HCT116 (cell line): Measurements from ENCODE around the gene DCUN1D1. TPM values are rescaled to one million over a fixed set of nuclear protein-coding genes. Genes with fewer than 3 reads are reported as not detected.
A peak's percentile ranks its signal among the peaks of the same experiment; 100 is the strongest.

Experiments used
- ATAC-seq: fragments of 200-7000 bp; cut with Tn5 transposase; 2 replicates; pipeline ENCODE4 v1.9.1; 2020; ENCODE audit warnings: mild to moderate bottlenecking, moderate library complexity
- BruUV-seq: library from RNA; stranded (reverse); fragments of 400-500 nt; replicated peaks from 2 replicates; lab custom pipeline; 2021; lab: Mats Ljungman, UMichigan
- CTCF ChIA-PET: fragments of 300-600 bp; sonication (Branson Sonifier 250); formaldehyde crosslinking; loops from one replicate; lab custom pipeline; 2021; ENCODE audit warnings: antibody characterized with exemption; lab: Charles Lee
- POLR2A ChIA-PET: fragments of 300-600, 350-600 bp; sonication (Branson Sonifier 250); formaldehyde crosslinking; loops from one replicate; lab custom pipeline; 2021; ENCODE audit warnings: antibody characterized with exemption; lab: Charles Lee
- RAD21 ChIA-PET, 2 experiments: fragments of 300-600 bp; sonication (Branson Sonifier 250); formaldehyde crosslinking; loops; one replicate each; lab custom pipeline; 2023; ENCODE audit warnings: low total read pairs in 2 of 2; ENCODE audit not compliant: uncharacterized antibody in 2 of 2, unreplicated experiment in 2 of 2, low non-redundant PET in 1 of 2; lab: Charles Lee
- DNase-seq: peaks from one replicate; pipeline ENCODE4 v3.0.0-alpha.2; 2010; ENCODE audit warnings: low read depth, low spot score
- H2AFZ ChIP-seq: fragments of 200-600 bp; shearing (Covaris generic), sonication (generic); 2 replicates; pipeline ENCODE4 v1.6.1; 2017; ENCODE audit warnings: low read depth, mixed run types, mixed read lengths, antibody characterized with exemption, low read length; ENCODE audit not compliant: poor library complexity, severe bottlenecking
- H3K27ac ChIP-seq: 2 replicates; pipeline ENCODE4 v1.5.1; 2012; ENCODE audit warnings: low read depth, low read length
- H3K27me3 ChIP-seq: fragments of 200-600 bp; sonication (generic); 2 replicates; pipeline ENCODE4 v1.6.1; 2016; ENCODE audit warnings: mixed run types, low read length, mixed read lengths; ENCODE audit not compliant: insufficient read depth
- H3K36me3 ChIP-seq, 2 experiments: fragments of 200-500 bp in 1 of 2; fragments of 200-600 bp in 1 of 2; sonication (Bioruptor generic) in 1 of 2; sonication (generic) in 1 of 2; 2 replicates each; pipeline versions ENCODE4 v1.5.1 to v1.6.1; 2014 to 2016; ENCODE audit warnings: low read length in 2 of 2, inconsistent platforms in 1 of 2, mixed read lengths in 1 of 2, mixed run types in 1 of 2; ENCODE audit not compliant: insufficient read depth in 2 of 2, control insufficient read depth in 1 of 2
- H3K4me1 ChIP-seq, 2 experiments: fragments of 200-600 bp in 1 of 2; sonication (generic) in 1 of 2; 2 replicates each; pipeline versions ENCODE4 v1.5.1 to v1.6.1; 2012 to 2017; ENCODE audit warnings: low read length in 2 of 2, inconsistent platforms in 1 of 2, mild to moderate bottlenecking in 1 of 2, mixed read lengths in 1 of 2, mixed run types in 1 of 2, moderate library complexity in 1 of 2; ENCODE audit not compliant: insufficient read depth in 2 of 2, control insufficient read depth in 1 of 2
- H3K4me2 ChIP-seq: fragments of 200-600 bp; sonication (generic); 2 replicates; pipeline ENCODE4 v1.6.1; 2017; ENCODE audit warnings: mixed run types, low read length, mixed read lengths
- H3K4me3 ChIP-seq, 2 experiments: fragments of 200-600 bp in 1 of 2; sonication (generic) in 1 of 2; replicated peaks in 1 of 2; 2 replicates each; pipeline ENCODE4 v1.5.1; 2011 to 2016; ENCODE audit warnings: low read length in 2 of 2, control low read depth in 1 of 2, low read depth in 1 of 2, mild to moderate bottlenecking in 1 of 2, mixed read lengths in 1 of 2, mixed run types in 1 of 2
- H3K79me2 ChIP-seq: fragments of 200-600 bp; sonication (generic); 2 replicates; pipeline ENCODE4 v1.6.1; 2017; ENCODE audit warnings: mild to moderate bottlenecking, mixed run types, low read length, moderate library complexity, mixed read lengths; ENCODE audit not compliant: insufficient read depth
- H3K9ac ChIP-seq: fragments of 200-600 bp; sonication (generic); 2 replicates; pipeline ENCODE4 v1.6.1; 2016; ENCODE audit warnings: low read length, mixed read lengths
- H3K9me2 ChIP-seq: fragments of 200-600 bp; sonication (generic), shearing (Covaris generic); 2 replicates; pipeline ENCODE4 v1.6.1; 2017; ENCODE audit warnings: mixed run types, mild to moderate bottlenecking, moderate library complexity; ENCODE audit not compliant: insufficient read depth
- H3K9me3 ChIP-seq, 2 experiments: fragments of 200-500 bp in 1 of 2; fragments of 200-600 bp in 1 of 2; sonication (Bioruptor generic) in 1 of 2; sonication (generic) in 1 of 2; 2 replicates each; pipeline ENCODE4 v1.6.1; 2014 to 2017; ENCODE audit warnings: low read length in 2 of 2, mixed read lengths in 2 of 2, inconsistent platforms in 1 of 2, low read depth in 1 of 2, mild to moderate bottlenecking in 1 of 2, mixed run types in 1 of 2, moderate library complexity in 1 of 2; ENCODE audit not compliant: control insufficient read depth in 1 of 2, insufficient read depth in 1 of 2
- H4K20me1 ChIP-seq: fragments of 200-600 bp; sonication (generic), shearing (Covaris generic); 2 replicates; pipeline ENCODE4 v1.6.1; 2017; ENCODE audit warnings: mixed run types, mild to moderate bottlenecking, moderate library complexity; ENCODE audit not compliant: insufficient read depth
- ELF1 ChIP-seq: IDR thresholded peaks from 2 replicates; pipeline ENCODE4 v1.6.1; 2012; ENCODE audit warnings: low read depth, borderline replicate concordance
- JUND ChIP-seq: IDR thresholded peaks from 2 replicates; pipeline ENCODE4 v1.6.1; 2012
- POLR2A ChIP-seq: IDR thresholded peaks from 2 replicates; pipeline ENCODE4 v1.7.0; 2011; ENCODE audit warnings: borderline replicate concordance; ENCODE audit not compliant: insufficient read depth, insufficient read length; ENCODE audit errors: extremely low read depth
- RAD21 ChIP-seq: IDR thresholded peaks from 2 replicates; pipeline ENCODE4 v1.6.1; 2012; ENCODE audit warnings: low read depth, mild to moderate bottlenecking
- SIN3A ChIP-seq: IDR thresholded peaks from 2 replicates; pipeline ENCODE4 v1.6.1; 2012; ENCODE audit warnings: low read depth
- SP1 ChIP-seq: IDR thresholded peaks from 2 replicates; pipeline ENCODE4 v1.6.1; 2012; ENCODE audit warnings: low read depth
- SRF ChIP-seq: IDR thresholded peaks from 2 replicates; pipeline ENCODE4 v1.6.1; 2012; ENCODE audit warnings: low read depth
- TCF7L2 ChIP-seq: IDR thresholded peaks from 2 replicates; pipeline ENCODE4 v1.7.0; 2011; ENCODE audit warnings: borderline replicate concordance, inconsistent platforms; ENCODE audit not compliant: insufficient read depth, insufficient read length; ENCODE audit errors: extremely low read depth
- intact Hi-C: fragments of 100-400 bp; cut with micrococcal nuclease; formaldehyde crosslinking; loops from 2 replicates; pipeline ENCODE4 v1.10.0; 2022
- total RNA-seq: library from RNA; stranded (reverse); gene quantifications from one replicate; pipeline ENCODE4 v1.2.1, GENCODE V29; 2021; ENCODE audit not compliant: unreplicated experiment
- TF ChIP-seq, protein P1 (sequence below): IDR thresholded peaks from 2 replicates; pipeline ENCODE4 v1.6.1; 2012; ENCODE audit warnings: low read depth
- TF ChIP-seq, protein P2 (sequence below), 3 experiments: fragments of 200-600 bp in 1 of 3; sonication (generic) in 1 of 3; IDR thresholded peaks in 2 of 3; conservative IDR thresholded peaks in 1 of 3; 2 replicates each; pipeline ENCODE4 v1.5.1; 2012 to 2017; ENCODE audit warnings: low read depth in 2 of 3, low read length in 2 of 3, antibody characterized with exemption in 1 of 3, borderline replicate concordance in 1 of 3, control low read depth in 1 of 3, mild to moderate bottlenecking in 1 of 3, mixed read lengths in 1 of 3, mixed run types in 1 of 3, moderate library complexity in 1 of 3; ENCODE audit not compliant: insufficient read depth in 1 of 3

DCUN1D1 gene
- total RNA-seq, 1 experiment from 2014 or later, result 46.9 TPM

DNA sequence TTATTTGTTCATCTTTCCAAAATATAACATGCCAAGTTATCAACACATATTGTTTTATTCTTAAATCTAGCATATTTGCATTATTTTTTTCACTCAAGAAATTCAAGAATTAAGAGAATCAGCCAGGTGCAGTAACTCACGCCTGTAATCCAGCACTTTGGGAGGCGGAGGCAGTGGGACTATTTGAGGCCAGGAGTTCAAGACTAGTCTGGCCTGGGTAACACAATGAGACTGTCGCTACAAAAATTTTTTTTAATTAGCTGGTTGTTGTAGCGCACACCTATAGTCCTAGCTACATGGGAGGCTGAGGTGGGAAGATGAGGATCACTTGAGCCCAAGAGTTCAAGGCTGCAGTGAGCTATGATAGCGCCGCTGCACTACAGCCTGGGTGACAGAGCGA, 10.5 kb downstream of the DCUN1D1 start (continued):
- no peak for TF ChIP-seq SRF
- TF ChIP-seq TCF7L2, result no peak
- TF ChIP-seq POLR2A, result no peak
- TF ChIP-seq, protein P1, sequence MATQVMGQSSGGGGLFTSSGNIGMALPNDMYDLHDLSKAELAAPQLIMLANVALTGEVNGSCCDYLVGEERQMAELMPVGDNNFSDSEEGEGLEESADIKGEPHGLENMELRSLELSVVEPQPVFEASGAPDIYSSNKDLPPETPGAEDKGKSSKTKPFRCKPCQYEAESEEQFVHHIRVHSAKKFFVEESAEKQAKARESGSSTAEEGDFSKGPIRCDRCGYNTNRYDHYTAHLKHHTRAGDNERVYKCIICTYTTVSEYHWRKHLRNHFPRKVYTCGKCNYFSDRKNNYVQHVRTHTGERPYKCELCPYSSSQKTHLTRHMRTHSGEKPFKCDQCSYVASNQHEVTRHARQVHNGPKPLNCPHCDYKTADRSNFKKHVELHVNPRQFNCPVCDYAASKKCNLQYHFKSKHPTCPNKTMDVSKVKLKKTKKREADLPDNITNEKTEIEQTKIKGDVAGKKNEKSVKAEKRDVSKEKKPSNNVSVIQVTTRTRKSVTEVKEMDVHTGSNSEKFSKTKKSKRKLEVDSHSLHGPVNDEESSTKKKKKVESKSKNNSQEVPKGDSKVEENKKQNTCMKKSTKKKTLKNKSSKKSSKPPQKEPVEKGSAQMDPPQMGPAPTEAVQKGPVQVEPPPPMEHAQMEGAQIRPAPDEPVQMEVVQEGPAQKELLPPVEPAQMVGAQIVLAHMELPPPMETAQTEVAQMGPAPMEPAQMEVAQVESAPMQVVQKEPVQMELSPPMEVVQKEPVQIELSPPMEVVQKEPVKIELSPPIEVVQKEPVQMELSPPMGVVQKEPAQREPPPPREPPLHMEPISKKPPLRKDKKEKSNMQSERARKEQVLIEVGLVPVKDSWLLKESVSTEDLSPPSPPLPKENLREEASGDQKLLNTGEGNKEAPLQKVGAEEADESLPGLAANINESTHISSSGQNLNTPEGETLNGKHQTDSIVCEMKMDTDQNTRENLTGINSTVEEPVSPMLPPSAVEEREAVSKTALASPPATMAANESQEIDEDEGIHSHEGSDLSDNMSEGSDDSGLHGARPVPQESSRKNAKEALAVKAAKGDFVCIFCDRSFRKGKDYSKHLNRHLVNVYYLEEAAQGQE, result no peak
- no peak for TF ChIP-seq SIN3A

DNA sequence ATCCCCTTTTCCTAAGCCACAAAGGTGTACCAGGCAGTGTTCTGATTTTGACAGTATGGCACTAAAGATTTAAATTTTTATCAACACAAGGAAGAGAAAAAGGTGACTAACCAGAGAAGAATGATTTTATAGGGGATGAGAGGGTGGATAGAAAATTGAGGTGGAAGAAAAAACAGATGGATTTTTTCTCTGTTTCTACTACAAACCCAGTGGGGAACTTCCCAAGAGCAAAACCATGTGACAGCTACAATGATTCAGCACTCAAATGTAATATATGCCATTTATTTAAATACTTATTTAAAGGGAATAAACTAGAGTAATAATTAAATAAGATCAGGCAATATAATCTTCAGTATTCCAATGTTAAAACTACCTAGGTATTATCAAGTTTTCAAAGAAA, 11.1 kb downstream of the DCUN1D1 start:
- TF ChIP-seq RAD21 (no peak), ELF1 (no peak), JUND (no peak), SP1 (no peak)
- TF ChIP-seq, protein P2, sequence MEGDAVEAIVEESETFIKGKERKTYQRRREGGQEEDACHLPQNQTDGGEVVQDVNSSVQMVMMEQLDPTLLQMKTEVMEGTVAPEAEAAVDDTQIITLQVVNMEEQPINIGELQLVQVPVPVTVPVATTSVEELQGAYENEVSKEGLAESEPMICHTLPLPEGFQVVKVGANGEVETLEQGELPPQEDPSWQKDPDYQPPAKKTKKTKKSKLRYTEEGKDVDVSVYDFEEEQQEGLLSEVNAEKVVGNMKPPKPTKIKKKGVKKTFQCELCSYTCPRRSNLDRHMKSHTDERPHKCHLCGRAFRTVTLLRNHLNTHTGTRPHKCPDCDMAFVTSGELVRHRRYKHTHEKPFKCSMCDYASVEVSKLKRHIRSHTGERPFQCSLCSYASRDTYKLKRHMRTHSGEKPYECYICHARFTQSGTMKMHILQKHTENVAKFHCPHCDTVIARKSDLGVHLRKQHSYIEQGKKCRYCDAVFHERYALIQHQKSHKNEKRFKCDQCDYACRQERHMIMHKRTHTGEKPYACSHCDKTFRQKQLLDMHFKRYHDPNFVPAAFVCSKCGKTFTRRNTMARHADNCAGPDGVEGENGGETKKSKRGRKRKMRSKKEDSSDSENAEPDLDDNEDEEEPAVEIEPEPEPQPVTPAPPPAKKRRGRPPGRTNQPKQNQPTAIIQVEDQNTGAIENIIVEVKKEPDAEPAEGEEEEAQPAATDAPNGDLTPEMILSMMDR (IDR thresholded peaks at IDR 0.05 in 2 of 3, conservative IDR thresholded peaks at IDR 0.05 in 1 of 3; ENCODE audit: borderline replicate concordance in 1 of 3, insufficient read depth in 1 of 3, low read depth in 2 of 3, low read length in 2 of 3), result no peak
- ATAC-seq (no peak), DNase-seq (no peak)
- H3K9me2 ChIP-seq, result no peaks in the 10 kb centered on the region
- no TSS peak for BruUV-seq
- peaks cover 2 to 18% of the 10 kb centered on the region in 2 experiments; a peak in 2 of 4 replicates for H3K4me1 ChIP-seq
- ChIA-PET POLR2A (no interaction called here), RAD21 (no interaction called here), CTCF (no interaction called here)
- no peak overlapping the region for H2AFZ ChIP-seq
- H3K27me3 ChIP-seq, result no peaks in the 10 kb centered on the region
- no peak overlapping the region for H3K9ac ChIP-seq
- no peaks in the 10 kb centered on the region for H4K20me1 ChIP-seq
- H3K79me2 ChIP-seq, result peaks cover 88% of the 10 kb centered on the region
- no peak overlapping the region for H3K4me3 ChIP-seq
- H3K9me3 ChIP-seq, result no peaks in the 10 kb centered on the region
- intact Hi-C loops, result no loop called here
- no peak overlapping the region for H3K27ac ChIP-seq
- H3K4me2 ChIP-seq, result peak overlapping the region; percentile 2; the same call in 1 of the 2 replicates
- H3K36me3 ChIP-seq, result no peaks in the 10 kb centered on the region
